GM21360 (cell line): ENCODE measurements around the gene SAMD1.
"Not testable (repeated sequence)": the region's sequence is repeated elsewhere in the genome, so short reads cannot be mapped to it uniquely, and the experiment has no call there.

Experiments
- ATAC-seq: cut with Tn5 transposase; IDR thresholded peaks from one replicate; pipeline ENCODE4 v1.9.1; 2021; ENCODE audit warnings: mild to moderate bottlenecking, moderate library complexity; ENCODE audit not compliant: unreplicated experiment

The SAMD1 gene

DNA sequence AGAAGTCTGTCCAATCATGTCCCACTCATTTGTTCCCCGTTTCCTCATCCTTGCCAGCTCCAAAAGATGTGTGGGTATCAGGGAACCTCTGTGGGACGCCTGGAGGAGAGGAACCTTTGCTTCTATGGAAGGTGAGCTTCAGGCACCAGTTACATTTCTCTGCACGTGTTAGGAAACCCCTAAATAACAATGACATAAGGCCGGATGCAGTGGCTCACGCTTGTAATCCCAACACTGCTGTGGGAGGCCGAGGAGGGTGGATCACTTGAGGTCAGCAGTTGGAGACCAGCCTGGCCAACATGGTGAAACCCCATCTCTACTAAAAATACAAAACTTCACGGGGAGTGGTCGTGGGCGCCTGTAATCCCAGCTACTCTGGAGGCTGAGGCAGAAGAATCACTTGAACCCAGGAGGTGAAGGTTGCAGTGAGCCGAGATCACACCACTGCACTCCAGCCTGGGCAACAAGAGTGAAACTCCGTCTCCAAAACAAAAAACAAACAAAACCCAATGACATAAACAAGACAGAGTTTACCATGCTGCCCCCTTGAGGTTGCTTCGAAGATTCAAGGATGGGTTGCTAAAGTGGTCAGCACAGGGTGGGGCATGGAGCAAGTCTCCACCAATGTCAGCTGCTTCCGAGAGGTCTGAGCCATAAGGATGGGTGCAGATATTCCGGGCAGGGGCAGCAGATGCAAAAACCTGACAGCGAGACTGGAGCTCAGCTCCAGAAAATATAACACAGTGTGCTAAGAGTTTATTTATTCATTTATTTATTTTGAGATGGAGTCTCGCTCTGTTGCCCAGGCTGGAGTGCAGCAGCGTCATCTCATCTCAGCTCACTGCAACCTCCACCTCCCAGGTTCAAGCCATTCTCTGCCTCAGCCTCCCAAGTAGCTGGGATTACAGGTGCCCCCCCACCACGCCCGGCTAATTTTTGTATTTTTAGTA is 47.6 kb downstream of the SAMD1 start:
- ATAC-seq, result not testable (repeated sequence)

DNA sequence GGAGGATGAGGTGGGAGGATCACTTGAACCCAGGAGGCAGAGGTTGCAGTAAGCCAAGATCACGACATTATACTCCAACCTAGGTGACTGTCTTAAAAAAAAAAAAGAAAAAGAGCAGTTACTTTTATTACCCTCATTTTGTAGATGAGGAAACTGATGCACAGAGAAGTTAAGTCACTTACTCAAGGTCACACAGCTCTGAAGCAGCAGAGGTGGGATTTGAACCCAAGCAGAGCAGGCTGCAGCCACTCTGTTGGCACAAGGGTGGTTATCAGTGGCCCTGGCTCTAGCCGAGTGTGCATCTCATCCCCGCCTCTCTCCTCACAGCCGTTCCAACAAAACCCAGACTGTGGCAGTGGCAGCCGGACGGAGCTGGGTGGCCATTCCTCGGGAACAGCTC is 51.4 kb downstream of the SAMD1 start:
- ATAC-seq, result no peak
